Left lung (tissue), 10 donors: Measurements from ENCODE around the gene DAAM1. TPM values are rescaled to one million over a fixed set of nuclear protein-coding genes. Genes with fewer than 3 reads are reported as not detected.
A peak's percentile ranks its signal among the peaks of the same experiment; 100 is the strongest.

Source experiments
- ATAC-seq: fragments of 200-7000 bp; cut with Tn5 transposase; one replicate; pipeline ENCODE4 v1.9.1; 2020; ENCODE audit warnings: moderate library complexity
- DNase-seq, 4 donors: peaks; one replicate each; pipeline ENCODE4 v3.0.0-alpha.2; 2013 to 2020
- H3K27ac ChIP-seq, 2 donors: fragments of 200-600 bp; sonication (generic) in 1 of 2; one replicate each; pipeline versions ENCODE4 v1.5.0 to v1.8.0; 2020 to 2021
- H3K27me3 ChIP-seq, 2 donors: fragments of 200-600 bp; sonication (generic) in 1 of 2; one replicate each; pipeline versions ENCODE4 v1.5.0 to v1.8.0; 2020 to 2021
- H3K36me3 ChIP-seq, 2 donors: fragments of 200-600 bp; sonication (generic) in 1 of 2; one replicate each; pipeline versions ENCODE4 v1.5.0 to v1.8.0; 2020 to 2021
- H3K4me1 ChIP-seq, 2 donors: fragments of 200-600 bp; one replicate each; pipeline ENCODE4 v1.8.0; 2021
- H3K4me3 ChIP-seq, 2 donors: fragments of 200-600 bp; sonication (generic) in 1 of 2; one replicate each; pipeline versions ENCODE4 v1.5.0 to v1.8.0; 2020 to 2021; ENCODE audit warnings: mild to moderate bottlenecking in 1 of 2
- H3K9me3 ChIP-seq, 2 donors: fragments of 200-600 bp; sonication (generic) in 1 of 2; one replicate each; pipeline versions ENCODE4 v1.5.0 to v1.8.0; 2020 to 2021
- CTCF ChIP-seq, 2 donors: fragments of 200-600 bp; sonication (generic) in 1 of 2; IDR thresholded peaks; one replicate each; pipeline versions ENCODE4 v1.5.0 to v1.8.0; 2021; ENCODE audit warnings: antibody characterized with exemption in 2 of 2
- intact Hi-C, 2 donors: fragments of 100-400 bp; cut with DNase I; formaldehyde crosslinking; loops; one replicate each; pipeline versions ENCODE4 v1.11.2 to v1.14.2; 2022
- polyA plus RNA-seq, 6 donors: library from polyadenylated mRNA; unstranded; fragments of 120-200 nt; gene quantifications; one replicate each; pipeline ENCODE4 v1.2.1, GENCODE V29; 2013; ENCODE audit not compliant: insufficient read length in 6 of 6
- total RNA-seq, 2 donors: library from RNA; stranded (reverse); fragmentation: NEBNext Ultra II Directional; extraction: Animal tissue kit (Norgen Biotek cat#: 25700); gene quantifications; one replicate each; pipeline ENCODE4 v1.2.1, GENCODE V29; 2021
- donor health status: DM: no; HTN: yes; CAD: no.
- donor health status: DM: no; HTN: no; CAD: no.

Gene DAAM1
- total and polyA plus RNA-seq, 8 donors = 47.5 to 68.4 (median 51.0) TPM

GRCh38 chr14:59262717-59263454, 74.4 kb downstream of the DAAM1 start:
- peak in 1 of 2 donors; percentile 29 for TF ChIP-seq CTCF (IDR thresholded peaks at IDR 0.05)
- ATAC-seq (peak; percentile 44), DNase-seq (no peak)
- Histone ChIP-seq H3K4me1 (no peaks in the 10 kb centered on the region), H3K4me3 (no peak overlapping the region), H3K9me3 (no peaks in the 10 kb centered on the region), H3K36me3 (peaks cover 0 to 9% of the 10 kb centered on the region in 2 donors), H3K27ac (peak overlapping the region in 1 of 2 donors; percentile 29), H3K27me3 (no peaks in the 10 kb centered on the region)
- intact Hi-C loops = no loop called here

- intact Hi-C loops = no loop called here
- Histone ChIP-seq H3K36me3 (peaks cover 0 to 16% of the 10 kb centered on the region in 2 donors), H3K27me3 (no peaks in the 10 kb centered on the region), H3K9me3 (no peaks in the 10 kb centered on the region), H3K4me1 (no peaks in the 10 kb centered on the region), H3K27ac (no peak overlapping the region), H3K4me3 (no peak overlapping the region)
- ATAC-seq (no peak), DNase-seq (no peak)
- TF ChIP-seq CTCF (IDR thresholded peaks at IDR 0.05) = no peak
These were observed 77.3 kb downstream of the DAAM1 start for GRCh38 chr14:59265808-59266207.

GRCh38 chr14:59267046-59267445, 78.6 kb downstream of the DAAM1 start:
- ATAC-seq = no peak
- no peak for DNase-seq
- Histone ChIP-seq H3K27ac (no peak overlapping the region), H3K9me3 (no peaks in the 10 kb centered on the region), H3K27me3 (no peaks in the 10 kb centered on the region), H3K4me1 (no peaks in the 10 kb centered on the region), H3K36me3 (peaks cover 0 to 16% of the 10 kb centered on the region in 2 donors), H3K4me3 (no peak overlapping the region)
- TF ChIP-seq CTCF (IDR thresholded peaks at IDR 0.05) = no peak
- intact Hi-C loops = no loop called here

GRCh38 chr14:59268011-59268410, 79.5 kb downstream of the DAAM1 start:
- Histone ChIP-seq H3K4me1 (no peaks in the 10 kb centered on the region), H3K4me3 (no peak overlapping the region), H3K9me3 (no peaks in the 10 kb centered on the region), H3K27ac (no peak overlapping the region), H3K27me3 (no peaks in the 10 kb centered on the region), H3K36me3 (peaks cover 0 to 16% of the 10 kb centered on the region in 2 donors)
- intact Hi-C loops = no loop called here
- ATAC-seq (no peak), DNase-seq (no peak)
- no peak for TF ChIP-seq CTCF (IDR thresholded peaks at IDR 0.05)

- H3K36me3 ChIP-seq = peaks cover 0 to 13% of the 10 kb centered on the region in 2 donors
- no peak overlapping the region for H3K27ac ChIP-seq
- intact Hi-C loops = no loop called here
- no peaks in the 10 kb centered on the region for H3K4me1 ChIP-seq
- no peaks in the 10 kb centered on the region for H3K27me3 ChIP-seq
- DNase-seq = no peak
- ATAC-seq = no peak
- H3K9me3 ChIP-seq = no peaks in the 10 kb centered on the region
- H3K4me3 ChIP-seq = no peak overlapping the region
- TF ChIP-seq CTCF (IDR thresholded peaks at IDR 0.05) = no peak
These were observed 80.4 kb downstream of the DAAM1 start for GRCh38 chr14:59268858-59269257.
